HG02759 (cell line): Measurements from ENCODE around the gene EYS.
"Not testable (repeated sequence)": the region's sequence is repeated elsewhere in the genome, so short reads cannot be mapped to it uniquely, and the experiment has no call there.

Experiments used
- ATAC-seq: cut with Tn5 transposase; IDR thresholded peaks from one replicate; pipeline ENCODE4 v1.9.1; 2021; ENCODE audit warnings: mild to moderate bottlenecking, moderate library complexity; ENCODE audit not compliant: unreplicated experiment

EYS gene

GRCh38 chr6:63943826-63944225, 1763.2 kb downstream of the EYS start:
- no peak for ATAC-seq

- ATAC-seq: no peak
Measured at GRCh38 chr6:63941747-63942470, 1765.1 kb downstream of the EYS start.

- ATAC-seq: no peak
Measured at GRCh38 chr6:63940056-63940455, 1767.0 kb downstream of the EYS start.

- no peak for ATAC-seq
Measured at GRCh38 chr6:63936399-63936798, 1770.6 kb downstream of the EYS start.

- no peak for ATAC-seq
Measured at GRCh38 chr6:63935732-63936131, 1771.3 kb downstream of the EYS start.

GRCh38 chr6:63933948-63934347, 1773.1 kb downstream of the EYS start:
- not testable (repeated sequence) for ATAC-seq

GRCh38 chr6:63930848-63931247, 1776.2 kb downstream of the EYS start:
- ATAC-seq: no peak

- ATAC-seq: no peak
Measured at GRCh38 chr6:63929111-63929510, 1777.9 kb downstream of the EYS start.

- ATAC-seq: no peak
Measured at GRCh38 chr6:63928613-63929012, 1778.4 kb downstream of the EYS start.

- no peak for ATAC-seq
Measured at GRCh38 chr6:63926950-63927927, 1779.8 kb downstream of the EYS start.

GRCh38 chr6:63926258-63926780, 1780.7 kb downstream of the EYS start:
- ATAC-seq: no peak

GRCh38 chr6:63923139-63923739, 1783.8 kb downstream of the EYS start:
- ATAC-seq: no peak

GRCh38 chr6:63919556-63920110, 1787.4 kb downstream of the EYS start:
- no peak for ATAC-seq

- no peak for ATAC-seq
Measured at GRCh38 chr6:63912887-63913286, 1794.1 kb downstream of the EYS start.

GRCh38 chr6:63910863-63911551, 1796.0 kb downstream of the EYS start:
- ATAC-seq: no peak

- peak; percentile 56 for ATAC-seq
Measured at GRCh38 chr6:63904650-63905248, 1802.3 kb downstream of the EYS start.

GRCh38 chr6:63899550-63899949, 1807.5 kb downstream of the EYS start:
- ATAC-seq: no peak

GRCh38 chr6:63897952-63898351, 1809.1 kb downstream of the EYS start:
- no peak for ATAC-seq

GRCh38 chr6:63897459-63897858, 1809.6 kb downstream of the EYS start:
- ATAC-seq: no peak

GRCh38 chr6:63888416-63888815, 1818.6 kb downstream of the EYS start:
- ATAC-seq: no peak
